ENCODE measurements around the gene ZCCHC2. TPM values are rescaled to one million over a fixed set of nuclear protein-coding genes. Genes with fewer than 3 reads are reported as not detected.

ZCCHC2 gene
- polyA plus RNA-seq (ENCODE audit: insufficient read depth in 1 of 5, insufficient read length in 5 of 5, low replicate concordance in 1 of 5): 10 to 100 TPM; 11.4 to 17.8 (median 17.5) TPM
- long read RNA-seq, donor 1, full-length matches to known transcripts: 2 of 2 reads
- long read RNA-seq, donor 1, partial matches to known transcripts: 0 of 2 reads
- long read RNA-seq, donor 1, other reads (novel, unspliced or antisense): 0 of 2 reads
- long read RNA-seq, donor 2, partial matches to known transcripts: 0 of 1 reads
- long read RNA-seq, donor 2, other reads (novel, unspliced or antisense): 0 of 1 reads
- long read RNA-seq, donor 3: 0 reads
- long read RNA-seq, donor 4: 0 reads
- long read RNA-seq, donor 5: 0 reads
- long read RNA-seq, donor 6, partial matches to known transcripts: 32 of 33 reads
- long read RNA-seq, donor 6, other reads (novel, unspliced or antisense): 0 of 33 reads
- long read RNA-seq, donor 7, partial matches to known transcripts: 0 of 1 reads
- long read RNA-seq, donor 7, other reads (novel, unspliced or antisense): 0 of 1 reads
- long read RNA-seq, donor 8, partial matches to known transcripts: 0 of 1 reads
- long read RNA-seq, donor 8, other reads (novel, unspliced or antisense): 0 of 1 reads

DNA sequence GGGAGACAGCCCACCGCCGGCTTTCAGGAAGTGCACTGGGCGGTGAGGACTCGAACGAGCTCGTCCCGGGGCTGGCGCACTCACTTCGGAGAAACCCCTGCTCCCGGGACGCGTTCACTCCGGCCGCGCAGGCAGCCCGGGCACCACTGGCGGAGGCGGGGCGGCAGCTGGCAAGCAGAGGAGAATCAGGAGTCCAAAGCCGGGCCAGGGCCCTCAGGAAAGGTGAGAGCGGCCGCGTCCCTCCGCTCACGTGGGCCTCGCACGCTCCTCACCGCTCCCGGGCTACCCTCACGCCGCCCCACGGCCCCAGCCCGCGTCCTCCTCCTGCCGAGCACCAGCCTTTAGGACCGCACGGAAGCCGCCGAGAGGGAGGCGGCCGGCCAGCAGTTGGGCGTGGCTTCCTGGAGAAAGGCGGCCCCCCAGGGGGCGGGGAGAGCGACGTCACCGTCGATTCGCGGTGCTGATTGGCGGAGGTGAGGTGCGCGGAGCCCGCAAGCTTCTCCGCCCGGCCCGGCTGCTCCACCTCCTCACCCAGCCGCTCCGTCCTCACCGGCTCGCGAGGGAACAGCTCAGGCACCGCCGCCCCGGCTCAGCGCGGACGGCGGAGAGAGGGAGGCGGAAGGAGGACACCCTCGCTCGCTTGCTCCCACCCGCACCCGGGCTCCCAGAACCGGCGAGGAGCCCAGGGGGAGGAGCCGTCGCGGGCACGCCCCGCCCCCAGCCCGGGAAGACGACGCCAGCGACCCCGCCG lies at the start of gene ZCCHC2:
ZCCHC2 (plus strand) TSS at position 522 of the 751 bp plus-strand sequence. CDS start 400 bp downstream, outside the sequence.
- DNase-seq: peak; percentile 99

DNA sequence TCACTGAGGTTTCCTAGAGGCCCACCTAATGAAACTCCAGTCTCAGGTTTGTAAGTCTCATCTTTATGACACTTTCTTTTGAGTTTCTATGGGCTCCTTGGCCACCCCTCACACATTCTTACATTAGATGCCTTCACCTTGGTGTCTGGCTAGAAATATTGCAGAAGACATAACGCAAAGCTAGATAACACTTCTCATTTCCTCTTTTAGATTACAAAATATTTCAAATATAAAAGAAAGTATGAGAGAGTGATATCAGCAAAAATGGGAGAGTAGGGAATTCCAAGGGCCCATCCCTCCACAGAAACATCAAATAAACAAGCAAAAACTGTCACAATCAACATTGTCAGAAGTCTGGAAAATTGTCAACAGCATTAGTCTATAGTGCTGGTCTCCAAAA lies 43.3 kb upstream of the ZCCHC2 start:
- DNase-seq: no peak

GRCh38 chr18:62480927-62481326 lies 41.9 kb upstream of the ZCCHC2 start:
- DNase-seq: no peak

DNA sequence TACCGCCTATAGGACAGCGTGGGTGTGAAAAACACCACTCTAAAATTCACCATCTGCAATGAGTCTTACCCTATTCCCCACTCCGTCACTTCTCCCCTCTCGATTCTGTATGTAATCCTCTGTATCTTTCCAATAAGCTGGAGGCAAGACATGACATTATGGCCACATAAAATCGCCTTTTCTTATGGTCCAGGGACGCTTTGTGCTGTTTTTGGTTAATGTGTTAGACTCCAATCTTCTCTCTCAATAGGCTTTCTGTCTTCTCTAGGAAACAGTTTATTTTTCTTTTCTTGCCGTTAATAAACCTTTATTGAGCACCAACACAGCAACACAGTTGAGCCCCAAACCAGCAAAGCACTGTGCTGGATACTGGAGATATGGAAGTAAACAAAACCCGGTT lies 37.9 kb upstream of the ZCCHC2 start:
- DNase-seq: no peak

GRCh38 chr18:62485684-62486083 lies 37.1 kb upstream of the ZCCHC2 start:
- DNase-seq: no peak

GRCh38 chr18:62486290-62486964 lies 36.4 kb upstream of the ZCCHC2 start:
- DNase-seq: no peak

DNA sequence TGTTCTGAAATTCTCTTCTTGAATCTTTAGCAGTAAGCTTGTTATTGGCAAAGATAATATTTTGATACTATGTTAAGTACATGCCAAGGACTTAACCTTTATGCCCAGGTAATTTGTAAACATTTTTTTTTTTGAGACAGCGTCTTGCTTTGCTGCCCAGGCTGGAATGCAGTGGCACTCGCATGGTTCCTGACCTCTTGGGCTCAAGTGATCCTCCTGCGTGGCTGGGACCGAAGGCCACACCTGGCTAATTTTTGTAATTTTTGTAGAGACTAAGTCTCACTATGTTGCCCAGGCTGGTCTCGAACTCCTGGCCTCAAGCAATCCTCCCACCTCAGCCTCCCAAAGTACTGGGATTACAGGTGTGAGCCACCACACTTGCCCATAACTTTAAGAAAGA lies 35.7 kb upstream of the ZCCHC2 start:
- no peak for DNase-seq

DNA sequence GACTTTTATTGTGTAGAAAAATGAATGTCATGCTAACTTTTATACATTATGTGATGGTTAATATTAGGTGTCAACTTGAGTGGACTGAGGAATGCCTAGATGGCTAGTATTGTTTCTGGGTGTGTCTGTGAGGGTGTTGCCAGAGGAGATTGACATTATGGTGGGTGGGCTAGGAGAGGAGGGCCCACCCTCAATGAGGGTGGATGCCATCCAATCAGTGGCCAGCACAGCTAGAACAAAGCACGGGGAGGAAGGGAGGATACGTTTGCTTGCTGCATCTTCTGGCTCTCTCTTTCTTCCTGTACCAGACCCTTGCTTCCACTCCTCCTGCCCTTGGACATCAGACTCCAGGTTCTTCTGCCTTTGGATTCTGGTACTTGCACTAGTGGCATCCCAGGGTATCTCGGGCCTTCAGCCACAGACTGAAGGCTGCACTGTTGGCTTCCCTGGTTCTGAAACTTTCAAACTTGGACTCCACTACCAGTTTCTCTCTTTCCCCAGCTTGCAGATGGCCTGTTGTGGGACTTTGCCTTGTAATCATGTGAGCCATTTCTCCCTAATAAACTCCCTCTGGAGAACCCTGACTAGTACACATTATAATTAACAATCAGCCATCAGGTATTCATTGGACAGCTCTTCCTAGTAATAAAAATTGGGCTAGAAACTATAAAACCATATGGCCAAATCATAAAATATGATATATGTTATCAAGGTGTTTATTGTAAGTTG lies 31.7 kb upstream of the ZCCHC2 start:
- no peak for DNase-seq

- DNase-seq: no peak
Observed at GRCh38 chr18:62493033-62493862, 29.6 kb upstream of the ZCCHC2 start.

GRCh38 chr18:62494764-62495163 lies 28.1 kb upstream of the ZCCHC2 start:
- DNase-seq: no peak

DNA sequence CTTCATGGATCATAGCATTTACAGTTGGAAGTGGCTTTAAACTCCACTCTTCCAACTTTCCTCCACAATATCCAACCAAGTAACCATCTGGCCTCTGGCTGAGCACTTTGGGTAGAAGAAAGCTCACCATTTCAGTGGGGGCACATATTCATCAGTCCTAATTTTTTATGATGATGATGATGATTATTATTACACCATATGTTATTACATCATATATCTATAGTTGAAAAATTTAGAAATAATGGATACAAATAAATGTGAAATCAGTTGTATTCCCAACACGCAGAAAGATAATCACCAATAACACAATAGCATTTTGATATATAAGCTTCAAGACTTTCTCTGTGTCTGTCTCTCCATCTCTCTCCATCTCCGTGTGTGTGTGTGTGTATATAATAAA lies 26.6 kb upstream of the ZCCHC2 start:
- DNase-seq: no peak

DNA sequence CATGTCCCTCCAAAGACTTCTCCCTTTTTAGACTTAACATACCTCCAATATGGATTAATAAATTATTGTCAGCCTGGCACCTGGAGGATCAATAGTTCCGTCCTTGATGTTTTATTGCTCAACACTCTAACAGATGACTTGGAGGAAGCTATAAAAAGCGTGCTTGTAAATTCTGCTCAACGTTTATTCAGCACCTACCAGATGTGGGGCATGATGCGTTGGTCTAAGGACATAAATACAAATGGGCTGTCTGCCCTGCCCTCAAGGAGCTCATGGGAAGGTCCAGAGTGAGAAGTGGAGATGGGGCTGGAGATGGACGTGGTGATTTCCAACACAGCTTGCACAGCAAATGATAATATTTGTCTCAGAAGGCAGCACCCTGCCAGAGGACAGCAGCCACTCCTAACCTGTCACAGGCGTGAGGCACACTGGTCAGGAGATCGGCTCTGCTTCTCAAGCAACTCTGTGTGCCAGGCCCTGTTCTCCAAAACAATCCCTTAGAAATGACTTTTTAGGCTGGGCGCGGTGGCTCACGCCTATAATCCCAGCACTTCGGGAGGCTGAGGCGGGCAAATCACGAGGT lies 25.5 kb upstream of the ZCCHC2 start:
- no peak for DNase-seq

GRCh38 chr18:62498616-62499262 lies 24.1 kb upstream of the ZCCHC2 start:
- no peak for DNase-seq

DNA sequence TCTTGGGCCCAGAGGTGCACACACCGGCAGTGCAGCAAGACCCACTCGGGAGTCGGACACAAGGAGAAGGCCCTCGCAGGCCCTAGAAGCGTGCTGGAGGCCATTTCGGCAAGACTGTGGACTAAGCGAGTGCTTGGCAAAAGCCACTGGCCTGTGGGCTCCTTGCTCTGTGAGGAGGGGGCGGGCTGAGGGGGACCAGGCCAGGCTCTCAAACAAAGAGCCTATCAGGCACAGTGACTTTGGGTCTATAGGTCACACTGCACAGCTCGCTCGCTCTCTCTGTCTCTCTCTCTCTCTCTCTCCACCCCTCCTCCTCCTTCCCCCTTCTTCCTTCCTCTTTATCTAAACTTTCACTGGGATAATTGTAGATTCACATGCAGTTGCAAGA lies 23.6 kb upstream of the ZCCHC2 start:
- DNase-seq: no peak

GRCh38 chr18:62500174-62500573 lies 22.7 kb upstream of the ZCCHC2 start:
- DNase-seq: no peak

DNA sequence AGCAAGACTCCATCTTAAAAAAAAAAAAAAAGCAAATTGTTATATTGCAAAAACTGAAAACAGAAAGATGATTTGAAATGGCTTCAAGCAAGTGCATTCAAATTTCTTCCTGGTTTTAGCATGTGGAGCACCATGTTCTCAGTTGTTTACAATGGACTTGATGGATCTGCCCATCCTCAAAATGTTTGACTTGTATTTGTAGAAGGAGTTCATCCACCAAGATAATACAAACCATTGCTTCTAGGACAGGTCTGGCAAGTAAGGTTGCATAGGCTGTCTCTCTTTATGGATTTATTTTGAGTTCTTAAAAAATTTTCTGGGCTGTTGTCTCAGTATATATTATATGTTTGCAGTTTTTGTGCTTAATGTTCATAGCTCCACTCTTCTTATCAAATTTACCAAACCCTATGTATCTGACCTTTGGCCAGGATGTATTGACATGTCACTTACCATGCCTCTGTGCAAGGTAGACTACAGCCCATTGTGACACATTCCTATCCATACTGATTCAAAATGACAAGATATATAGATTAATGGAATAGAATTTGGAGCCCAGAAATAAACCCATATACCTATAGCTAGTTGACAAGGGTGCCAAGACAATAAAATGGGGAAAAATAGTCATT lies 21.7 kb upstream of the ZCCHC2 start:
- DNase-seq: no peak

DNA sequence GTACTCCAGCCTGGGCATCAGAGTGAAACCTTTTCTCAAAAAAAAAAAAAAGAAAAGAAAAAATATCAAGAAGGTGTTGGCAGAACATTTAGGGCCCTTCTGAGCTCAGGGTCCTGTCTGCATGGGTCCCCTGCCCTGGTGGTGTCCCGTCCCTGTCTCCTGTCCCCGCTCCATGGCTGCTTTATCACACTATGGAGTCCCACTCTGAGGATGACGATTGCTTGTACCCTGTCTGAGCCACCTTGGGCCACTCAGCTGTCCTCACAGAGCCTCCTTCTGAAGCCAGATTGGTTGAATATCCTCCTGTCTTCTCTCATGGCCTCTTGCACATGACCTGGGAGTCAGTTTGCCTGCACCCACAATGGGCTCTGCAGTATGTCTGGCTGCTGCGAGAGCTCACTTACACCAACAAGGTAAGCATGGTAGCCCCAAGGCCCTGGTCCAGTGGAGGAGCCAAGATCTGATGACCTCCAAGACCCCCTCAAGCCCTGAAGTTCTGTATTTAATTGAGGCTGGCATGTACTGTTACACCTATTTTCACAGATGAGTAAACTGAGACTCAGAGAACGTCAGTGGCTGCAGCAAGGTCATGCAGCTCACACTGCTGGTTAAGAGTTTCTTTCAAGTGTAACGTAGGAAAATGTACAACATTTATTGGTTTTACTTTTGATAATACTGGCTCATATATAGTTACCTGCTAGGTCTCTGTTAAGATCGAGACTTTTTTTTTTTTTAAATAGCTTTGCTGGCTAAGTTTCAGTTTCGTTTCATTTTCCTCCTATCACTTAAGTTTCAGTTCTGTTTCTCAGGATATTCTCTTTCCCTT lies 16.9 kb upstream of the ZCCHC2 start:
- no peak for DNase-seq

- no peak for DNase-seq
Observed at GRCh38 chr18:62506495-62507143, 16.2 kb upstream of the ZCCHC2 start.

Data from right lung (tissue), 10 donors.